NCI-H1105 treated with DMSO at 0.1 percent for 48 hours (cell line): ENCODE results near the gene THSD4.

ENCODE experiments used
- DNase-seq: peaks from one replicate; lab custom pipeline; 2025; lab: John Stamatoyannopoulos, UW

Gene THSD4

DNA sequence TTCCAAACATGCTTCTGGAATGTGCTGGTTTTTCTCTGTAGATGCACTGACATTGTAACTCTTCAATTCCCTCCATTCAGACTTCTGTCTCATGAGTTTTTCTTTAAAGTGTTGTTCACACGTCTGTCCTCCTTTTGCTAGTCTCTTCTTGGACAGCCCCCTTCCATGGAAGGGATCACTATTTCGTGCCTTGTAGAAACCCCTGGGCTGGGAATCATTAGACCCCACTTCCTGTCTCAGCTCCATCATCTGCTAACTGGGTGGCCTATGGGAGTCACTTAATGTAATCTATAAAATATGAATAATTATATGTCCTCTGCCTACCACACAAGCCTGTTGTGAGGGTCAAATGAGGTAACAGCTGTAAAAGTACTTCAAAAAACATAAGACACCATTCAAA is 110.6 kb downstream of the THSD4 start:
- no peak for DNase-seq

DNA sequence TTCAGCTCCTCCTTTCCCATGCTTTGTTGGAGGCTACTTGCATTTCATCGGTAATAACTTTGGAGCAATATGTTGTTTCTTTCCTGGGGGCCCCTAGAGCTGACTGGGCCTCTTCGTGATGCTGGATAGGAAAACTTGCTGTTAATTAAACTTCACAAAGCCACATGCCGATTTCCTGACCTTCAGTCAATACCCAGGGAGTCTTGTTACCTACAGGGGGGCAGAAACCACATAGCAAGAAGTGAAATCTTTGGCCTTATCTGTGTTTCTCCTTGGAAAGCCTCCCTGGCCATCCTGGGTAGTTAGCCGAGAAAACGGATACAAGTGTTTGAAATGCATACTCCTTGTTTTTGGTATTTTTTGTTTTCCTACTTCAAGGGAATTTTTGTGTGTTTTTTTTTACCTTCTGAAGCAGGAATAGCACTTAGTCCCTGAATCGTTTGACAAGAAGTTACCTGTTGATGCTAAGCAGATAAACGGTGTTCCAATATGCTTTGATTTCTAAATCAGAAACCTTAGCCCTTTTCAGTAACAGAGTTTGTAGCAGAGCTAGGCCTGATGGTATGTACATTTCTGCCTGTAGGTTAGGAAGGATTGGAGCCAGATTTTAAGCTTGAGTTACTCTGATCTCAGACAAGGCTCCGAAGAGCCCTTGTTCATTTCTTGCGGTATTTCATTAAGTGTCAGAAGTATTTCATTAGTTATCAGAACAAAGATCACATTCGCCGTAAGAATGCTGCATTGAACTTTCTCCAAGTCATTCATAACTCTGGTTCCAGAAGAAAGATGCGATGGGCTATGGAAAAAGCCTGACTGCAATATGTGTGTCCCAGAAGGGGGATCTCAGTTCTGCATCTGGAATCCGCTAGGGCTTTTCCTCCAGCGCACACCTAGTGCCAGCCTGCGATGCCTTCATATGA is 111.5 kb downstream of the THSD4 start:
- DNase-seq: no peak

DNA sequence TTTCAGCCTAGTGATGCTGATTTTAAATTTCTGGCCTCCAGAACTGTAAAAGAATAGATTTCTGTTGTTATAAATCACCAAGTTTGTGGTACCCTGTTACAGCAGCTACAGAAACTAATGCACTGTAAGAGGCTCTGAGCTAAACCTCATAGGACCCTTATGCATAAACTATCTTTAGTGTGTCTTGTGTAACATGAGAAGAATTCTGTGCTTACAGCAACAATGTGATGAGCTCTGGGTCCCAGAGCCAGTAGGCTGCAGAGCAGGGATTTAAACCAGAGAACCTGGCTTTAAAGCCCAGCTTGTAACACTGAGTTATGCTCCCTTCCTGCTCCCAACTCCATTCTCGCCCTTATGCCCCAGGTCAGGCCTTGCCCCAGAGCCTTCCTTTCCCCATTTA is 113.1 kb downstream of the THSD4 start:
- DNase-seq: no peak

DNA sequence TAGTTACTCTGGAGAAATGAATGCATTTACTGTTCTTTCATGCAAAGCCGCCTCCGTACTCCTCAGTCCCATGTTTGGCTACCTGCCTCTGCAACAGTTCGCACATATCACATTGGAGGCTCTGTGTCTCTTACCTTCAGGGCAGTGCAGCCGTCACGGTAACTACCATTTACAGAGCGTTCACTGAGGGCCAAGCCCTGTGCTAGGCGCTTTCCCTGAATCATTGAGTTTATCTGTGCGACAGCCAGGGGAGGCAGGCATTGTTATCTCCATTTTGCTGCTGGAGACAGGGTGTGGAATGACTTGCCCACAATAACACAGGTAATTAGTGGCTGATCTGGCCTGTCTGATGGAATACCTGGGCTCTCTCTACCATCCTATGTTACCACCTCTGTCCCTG is 115.0 kb downstream of the THSD4 start:
- DNase-seq: no peak

DNA sequence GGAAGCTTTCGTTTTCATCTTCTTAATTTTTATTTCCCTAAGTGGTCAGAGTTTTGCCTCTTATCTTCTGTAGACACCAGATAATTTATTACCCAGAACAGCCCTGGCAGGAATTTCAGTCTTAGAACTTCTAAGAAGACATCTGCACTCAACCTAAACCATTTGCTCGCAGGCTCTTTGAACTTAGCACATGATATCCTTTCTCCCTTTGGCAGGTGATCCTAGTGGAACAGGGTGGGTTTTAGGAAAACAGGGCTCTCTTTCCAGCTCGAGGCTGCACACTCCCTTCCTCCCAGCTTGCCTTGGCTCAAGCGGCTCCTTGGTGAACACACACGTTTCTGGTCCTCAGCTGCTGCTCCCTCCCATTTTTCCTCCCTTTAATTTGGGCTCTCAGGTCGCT is 116.5 kb downstream of the THSD4 start:
- DNase-seq: no peak

DNA sequence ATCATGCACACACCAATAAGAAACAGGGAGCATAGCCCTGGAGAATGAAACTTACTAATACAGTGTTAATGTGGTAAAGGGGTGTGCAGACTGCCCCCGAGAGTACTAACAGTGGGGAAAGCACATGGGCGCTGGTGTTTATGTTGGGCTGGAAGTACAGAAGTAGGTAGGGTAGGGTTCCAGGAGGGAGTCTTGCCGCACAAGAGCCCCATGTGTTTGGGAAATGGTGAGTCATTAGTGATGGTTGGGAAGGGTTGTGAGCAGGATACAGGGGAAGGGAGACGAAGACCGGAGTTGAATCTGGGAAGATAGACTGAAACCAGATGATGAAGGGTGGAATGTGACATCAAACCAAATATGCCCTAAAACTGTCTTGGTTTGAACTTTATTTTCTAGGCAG is 117.1 kb downstream of the THSD4 start:
- DNase-seq: no peak

DNA sequence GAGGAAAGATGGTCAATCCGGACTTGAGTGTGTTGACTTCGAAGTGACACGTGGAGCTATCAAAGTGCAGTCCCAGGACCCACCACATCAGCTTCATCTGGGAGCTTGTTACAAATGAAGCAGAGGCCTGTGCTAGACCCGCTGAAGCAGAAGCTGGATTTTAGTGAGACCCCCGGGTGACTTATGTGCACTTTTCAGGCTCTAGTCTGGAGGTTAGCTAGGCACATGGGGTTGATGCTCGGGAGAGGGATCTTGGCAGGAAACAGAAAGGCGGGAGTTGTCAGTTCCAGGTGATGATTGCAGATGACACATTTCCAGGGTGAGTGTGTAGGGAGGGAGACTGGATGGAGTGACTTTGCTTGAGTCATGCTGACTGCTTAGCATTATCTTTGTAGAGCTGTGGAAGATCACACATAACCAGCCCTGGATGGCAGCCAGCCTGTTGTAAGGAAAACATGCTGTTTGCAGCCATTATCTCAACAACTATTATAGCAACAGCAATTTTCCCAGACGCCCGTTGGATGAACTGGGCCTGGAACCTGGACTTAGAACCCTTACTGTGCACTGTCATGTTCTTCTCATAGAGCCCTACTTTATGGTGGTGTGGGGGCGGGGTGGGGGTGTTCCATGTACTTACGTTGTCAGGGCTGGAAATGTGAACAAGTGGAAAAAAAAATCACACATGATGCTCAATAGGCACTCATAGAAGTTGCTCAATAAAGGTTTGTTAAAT is 122.4 kb downstream of the THSD4 start:
- peak; percentile 83 for DNase-seq

DNA sequence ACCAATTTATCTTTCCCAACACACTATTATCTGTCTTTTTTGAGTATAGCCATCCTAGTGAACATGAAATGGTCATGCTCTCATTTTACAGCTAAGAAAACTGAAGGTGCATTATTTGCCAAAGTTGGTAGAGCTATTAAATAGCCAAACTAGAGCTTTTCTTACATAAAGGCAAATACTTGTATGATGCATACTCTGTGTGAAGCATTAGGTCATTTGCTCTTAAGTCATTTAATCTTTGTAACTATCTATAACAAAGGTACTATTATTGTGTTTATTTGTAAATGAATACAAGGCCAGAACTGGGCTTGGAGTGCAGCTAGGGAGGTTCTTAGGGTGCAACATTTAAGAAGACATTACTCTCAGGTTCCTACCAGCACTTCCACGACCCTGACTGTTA is 123.7 kb downstream of the THSD4 start:
- DNase-seq: no peak

DNA sequence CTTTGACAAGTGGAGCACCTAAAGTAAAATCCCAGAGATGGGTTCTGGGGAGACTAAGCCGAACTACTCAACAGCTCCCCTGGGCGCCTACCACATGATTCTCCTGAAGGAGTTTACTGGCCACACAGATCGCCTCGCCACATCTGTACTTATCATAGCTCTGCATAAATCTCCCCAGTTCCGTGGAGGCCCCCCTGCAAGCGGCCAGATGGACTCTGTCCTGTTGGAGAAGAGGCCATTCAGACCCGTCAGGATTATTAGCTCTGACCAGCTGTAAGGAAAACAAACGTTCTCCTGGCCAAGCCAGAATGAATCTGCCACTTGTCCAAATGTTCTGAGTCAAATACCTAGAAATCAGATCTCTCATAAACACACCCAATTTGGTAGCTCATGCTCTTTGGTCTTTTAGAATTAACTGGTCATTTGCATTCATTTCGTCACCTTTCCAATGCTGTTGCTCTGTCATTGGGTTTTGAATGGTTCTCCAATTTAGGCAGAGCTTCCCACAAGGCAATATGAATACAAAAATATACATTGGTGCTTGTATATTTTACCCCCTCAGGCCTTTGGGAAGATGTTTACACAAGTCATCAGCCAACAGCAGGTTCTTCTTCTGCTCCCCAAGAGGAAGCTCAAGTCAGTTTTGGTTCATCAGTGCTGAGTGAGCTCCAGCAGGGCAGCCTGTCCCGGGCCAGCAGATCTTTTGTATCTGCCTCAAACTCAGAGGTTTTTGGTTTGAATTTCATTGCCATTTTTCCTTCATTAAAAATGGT is 124.5 kb downstream of the THSD4 start:
- DNase-seq: no peak

DNA sequence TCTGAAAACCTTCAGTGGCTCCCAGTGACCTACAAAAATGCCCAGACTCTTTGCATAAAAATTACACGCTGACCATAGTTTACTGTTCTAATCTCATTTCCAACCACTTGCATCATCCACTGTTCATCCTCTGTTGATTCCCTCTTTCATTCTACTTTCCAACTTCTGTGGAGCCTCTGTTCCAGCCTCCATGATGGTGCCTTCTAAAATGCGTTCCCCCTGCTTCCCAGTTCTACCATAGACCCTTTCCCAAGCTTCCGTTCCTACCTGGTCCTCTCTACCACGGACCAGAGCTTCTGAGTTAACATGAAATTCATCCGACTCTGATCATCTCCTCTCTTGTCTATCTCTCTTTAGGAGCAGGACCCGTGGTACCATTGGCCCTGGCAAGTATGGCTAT is 127.0 kb downstream of the THSD4 start:
- no peak for DNase-seq

DNA sequence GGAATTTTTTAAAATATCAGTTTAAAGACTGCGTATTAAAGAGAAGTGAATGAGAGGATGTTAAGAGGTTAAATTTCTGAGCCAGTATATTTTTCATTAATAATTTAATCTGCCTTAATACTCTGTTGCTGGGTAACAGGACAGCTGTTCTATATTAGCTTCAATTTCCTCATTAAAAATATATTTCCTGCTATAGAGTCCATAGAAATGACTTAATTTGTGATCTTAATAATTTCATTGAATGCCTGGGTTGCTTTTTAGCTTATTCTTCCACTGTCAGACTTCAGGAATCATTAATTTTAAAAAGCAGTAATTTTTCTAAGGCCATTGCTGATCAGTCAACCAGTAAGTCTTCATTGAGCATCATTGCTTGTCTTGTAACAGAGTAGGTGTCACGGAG is 129.0 kb downstream of the THSD4 start:
- no peak for DNase-seq

DNA sequence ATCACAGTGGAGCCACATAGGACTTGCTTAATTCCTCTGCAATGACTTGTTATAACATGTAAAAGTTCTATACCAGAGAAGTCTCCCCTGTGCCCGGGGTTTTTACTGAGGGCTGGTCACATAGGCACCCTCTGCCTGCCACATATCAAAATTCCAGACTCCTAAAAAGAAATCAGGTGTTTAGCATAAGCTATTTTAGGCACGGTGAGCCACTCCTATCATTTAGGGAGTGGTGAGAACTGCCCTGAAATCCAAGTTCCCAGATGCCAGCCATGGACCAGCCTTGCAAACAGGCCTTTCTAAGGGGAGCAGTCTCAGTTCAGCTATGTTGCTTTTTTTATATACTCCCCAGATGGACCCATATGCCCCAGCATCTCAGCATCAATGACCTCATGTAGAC is 130.3 kb downstream of the THSD4 start:
- no peak for DNase-seq

DNA sequence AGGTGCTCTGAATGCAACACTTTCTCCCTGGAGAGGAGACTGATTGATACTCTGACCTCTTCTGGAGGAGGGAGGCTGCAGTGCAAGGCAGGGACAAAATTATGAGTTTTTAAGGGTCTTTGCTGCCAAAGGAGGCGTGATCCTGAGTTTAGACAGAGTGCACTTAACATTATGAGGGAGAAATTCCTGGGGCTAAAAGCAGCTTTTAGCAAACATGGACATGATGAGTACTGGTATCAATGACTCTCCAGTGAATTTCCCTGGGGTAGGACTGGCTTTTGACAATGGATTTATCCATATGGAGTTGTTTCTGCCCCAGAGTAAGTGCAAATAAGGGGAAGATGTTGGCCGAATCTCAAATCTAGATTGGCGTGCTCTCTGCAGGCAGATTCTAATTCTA is 133.1 kb downstream of the THSD4 start:
- no peak for DNase-seq

DNA sequence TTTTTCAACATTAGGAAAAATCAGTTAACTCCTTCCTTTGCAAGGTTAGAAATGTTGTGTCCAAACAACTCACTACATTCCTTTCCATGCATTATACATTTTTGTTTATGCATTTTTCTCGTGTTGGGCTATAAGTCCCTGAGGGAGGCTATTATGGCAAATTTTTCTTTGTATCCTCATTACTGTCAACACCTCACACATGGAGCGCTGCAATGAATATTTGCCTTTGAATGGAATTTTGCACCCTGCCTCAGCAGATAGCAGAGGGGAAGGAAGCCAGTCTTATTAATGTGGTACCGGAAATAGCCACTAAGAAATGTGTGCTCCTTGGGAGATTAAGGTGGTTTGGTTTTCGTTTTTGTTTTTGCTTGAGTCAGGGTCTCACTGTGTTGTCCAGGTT is 134.7 kb downstream of the THSD4 start:
- DNase-seq: no peak

DNA sequence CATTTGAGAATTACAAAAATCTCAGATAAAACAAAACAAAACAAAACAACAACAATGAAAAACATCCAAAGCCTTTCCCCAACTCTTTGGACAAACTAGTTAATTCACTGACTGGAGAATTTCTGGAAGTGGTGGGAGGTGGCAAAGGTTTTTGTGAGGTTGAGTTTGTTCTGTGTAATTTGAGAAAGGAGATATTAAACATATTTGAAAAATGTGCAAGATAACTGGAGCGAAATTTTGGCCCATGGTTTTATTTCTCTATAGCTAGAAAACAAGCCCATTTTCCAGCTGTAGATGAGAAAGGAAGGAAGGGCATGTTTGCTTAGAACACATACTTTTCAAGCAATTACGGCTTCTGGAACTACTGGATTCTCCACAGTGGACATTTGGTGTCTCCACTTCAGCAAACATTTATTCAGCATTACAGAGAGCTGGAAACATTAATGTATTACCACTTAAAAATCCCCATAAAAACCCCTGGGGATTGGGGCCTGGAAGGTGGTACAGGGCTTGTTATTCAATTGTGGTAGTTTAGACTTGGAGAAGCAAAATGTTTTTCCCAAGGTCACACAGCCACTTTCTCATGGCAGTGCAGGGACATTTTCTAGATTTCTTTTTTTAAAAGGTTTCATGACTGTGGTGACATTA is 135.8 kb downstream of the THSD4 start:
- DNase-seq: no peak

DNA sequence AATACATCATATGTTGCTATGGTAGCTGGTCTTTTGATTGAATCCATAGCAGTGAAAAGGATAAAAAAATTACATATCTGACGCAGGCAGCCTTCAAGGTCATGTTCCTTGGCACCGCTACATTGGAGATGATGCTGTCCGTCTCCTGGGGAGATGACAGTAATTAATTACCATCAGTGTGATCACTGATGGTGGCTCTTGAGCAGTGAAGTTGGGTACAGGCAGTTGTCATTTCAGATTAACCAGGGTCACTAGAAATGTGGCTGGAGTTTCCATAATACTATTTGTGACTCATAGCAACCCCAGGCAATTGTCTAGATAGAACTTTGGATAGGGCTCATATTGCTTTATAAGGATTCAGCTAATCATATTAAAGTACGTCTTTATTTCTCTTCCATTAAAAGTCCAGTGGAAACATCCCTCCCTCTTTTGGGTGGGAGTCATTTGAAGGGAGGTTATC is 136.3 kb downstream of the THSD4 start:
- no peak for DNase-seq

DNA sequence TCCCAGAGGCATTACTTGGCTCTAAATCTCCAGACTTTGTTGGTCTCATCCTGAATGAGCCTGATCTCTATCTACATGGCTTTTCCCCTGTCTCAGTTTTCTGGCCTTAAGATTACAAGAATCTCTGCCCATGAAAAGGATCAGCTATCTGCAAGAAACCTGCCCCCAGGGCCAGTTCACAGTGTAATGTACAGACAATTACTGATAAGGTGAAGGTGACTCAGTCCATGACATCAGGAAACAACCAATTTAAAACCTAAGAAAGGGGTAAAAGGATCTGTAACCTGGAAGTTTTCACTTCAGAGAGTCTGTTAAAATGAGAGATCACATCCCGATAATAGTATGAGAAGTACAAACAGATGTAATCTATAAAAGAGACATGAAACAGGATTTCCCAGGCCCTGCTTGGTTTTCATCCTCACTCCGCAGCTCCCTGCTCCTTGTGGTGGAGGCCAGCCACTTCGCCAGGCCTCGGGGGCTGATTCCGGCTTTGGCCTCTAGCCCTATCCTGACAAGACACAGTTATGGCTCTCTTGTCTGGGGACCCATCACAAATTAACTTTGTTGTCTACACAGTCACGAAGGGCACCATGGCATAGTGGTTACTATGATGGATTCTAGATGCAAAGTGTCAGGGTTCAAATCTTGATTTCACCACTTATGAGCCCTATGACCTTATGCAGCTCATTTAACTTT is 136.9 kb downstream of the THSD4 start:
- DNase-seq: no peak

DNA sequence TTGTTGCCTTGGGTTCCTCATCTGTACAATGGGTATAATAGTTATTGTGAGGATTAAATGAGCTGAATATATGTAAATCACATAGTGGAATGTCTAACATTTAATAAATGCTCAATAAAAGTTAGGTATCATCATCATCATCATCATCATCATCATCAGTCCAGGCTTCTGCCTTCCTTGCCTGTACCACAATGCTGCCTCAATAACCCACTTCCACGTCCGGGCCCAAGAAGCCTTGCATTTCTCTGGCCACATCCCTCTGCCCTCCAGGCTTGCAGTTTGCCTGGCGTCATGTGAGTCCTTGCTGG is 137.4 kb downstream of the THSD4 start:
- no peak for DNase-seq

DNA sequence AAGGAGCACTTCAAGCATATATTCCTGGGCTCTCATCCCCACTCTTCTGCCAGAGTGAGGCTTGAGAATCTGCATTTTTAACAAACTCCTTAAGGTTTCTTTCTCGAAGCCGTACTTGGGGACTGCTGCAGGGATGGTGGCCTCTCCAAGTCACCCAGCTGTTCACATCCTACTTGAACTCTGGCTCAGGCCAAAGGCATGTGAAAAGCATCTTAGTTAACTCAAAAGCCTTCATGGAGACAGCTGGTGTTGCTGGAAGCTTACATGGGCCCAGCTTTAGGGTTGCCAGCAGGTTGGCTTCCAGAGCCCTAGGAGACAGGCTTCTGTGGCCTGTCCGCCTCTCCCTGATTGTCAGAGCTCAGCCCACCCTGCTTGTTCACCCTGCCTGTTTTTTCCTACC is 139.2 kb downstream of the THSD4 start:
- DNase-seq: no peak

DNA sequence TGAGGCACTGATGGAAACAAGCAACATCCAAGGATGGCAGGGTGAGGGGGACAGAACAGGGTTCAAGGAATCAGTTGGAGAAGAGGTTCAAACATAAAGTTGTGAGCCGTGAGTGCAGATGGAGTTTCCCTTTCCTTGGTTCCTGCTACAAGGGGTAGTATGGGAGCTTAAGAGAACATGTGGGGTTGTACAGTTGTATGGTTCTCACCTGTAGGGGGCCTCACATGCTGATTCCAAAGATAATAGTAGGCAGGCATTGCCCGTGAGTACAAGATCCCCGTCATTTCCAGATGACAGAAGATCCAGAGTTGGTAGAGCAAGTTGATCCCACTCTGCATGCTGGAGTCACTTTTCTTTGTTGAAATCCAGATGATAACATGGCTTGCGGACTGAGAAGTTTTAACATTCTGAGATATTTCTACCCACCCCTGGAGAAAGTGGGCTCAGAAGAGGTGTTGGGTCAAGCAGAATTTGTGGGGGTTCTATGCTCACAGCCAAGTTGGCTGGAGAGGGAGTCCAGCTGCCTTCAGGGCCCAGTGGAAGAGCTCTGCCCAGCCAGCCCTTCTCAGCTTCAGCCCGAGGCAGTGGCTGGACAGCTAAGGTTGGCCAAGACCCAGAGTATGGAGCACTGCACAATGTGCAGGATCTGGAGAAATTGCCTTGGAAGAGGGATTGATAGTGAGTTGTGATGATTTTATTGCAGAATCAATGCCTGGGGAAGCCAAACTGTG is 141.8 kb downstream of the THSD4 start:
- no peak for DNase-seq

DNA sequence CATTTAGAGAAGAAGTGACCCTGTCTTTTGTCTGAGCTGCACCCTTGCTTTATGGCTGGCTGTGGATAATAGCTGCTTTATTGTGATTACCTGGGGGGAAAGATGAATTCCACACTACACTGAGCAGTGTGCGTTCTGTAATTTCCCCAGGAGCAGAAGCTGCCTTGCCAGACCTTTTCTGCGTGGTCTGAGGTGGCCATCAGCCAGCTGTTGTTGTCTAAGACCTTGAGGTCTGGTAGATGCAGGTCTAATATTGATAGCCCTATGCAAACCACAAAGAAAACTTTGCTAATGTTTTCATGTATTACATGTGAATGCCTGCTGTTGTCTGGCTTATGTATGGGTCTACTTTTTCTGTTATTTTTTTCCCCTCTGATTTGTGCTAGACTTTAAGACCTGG is 144.6 kb downstream of the THSD4 start:
- DNase-seq: no peak
